ENCODE data around the gene KIF6. TPM values are rescaled to one million over a fixed set of nuclear protein-coding genes. Genes with fewer than 3 reads are reported as not detected.

KIF6 gene
- polyA plus RNA-seq, 2 donors: 0.08 to 0.20 TPM

DNA sequence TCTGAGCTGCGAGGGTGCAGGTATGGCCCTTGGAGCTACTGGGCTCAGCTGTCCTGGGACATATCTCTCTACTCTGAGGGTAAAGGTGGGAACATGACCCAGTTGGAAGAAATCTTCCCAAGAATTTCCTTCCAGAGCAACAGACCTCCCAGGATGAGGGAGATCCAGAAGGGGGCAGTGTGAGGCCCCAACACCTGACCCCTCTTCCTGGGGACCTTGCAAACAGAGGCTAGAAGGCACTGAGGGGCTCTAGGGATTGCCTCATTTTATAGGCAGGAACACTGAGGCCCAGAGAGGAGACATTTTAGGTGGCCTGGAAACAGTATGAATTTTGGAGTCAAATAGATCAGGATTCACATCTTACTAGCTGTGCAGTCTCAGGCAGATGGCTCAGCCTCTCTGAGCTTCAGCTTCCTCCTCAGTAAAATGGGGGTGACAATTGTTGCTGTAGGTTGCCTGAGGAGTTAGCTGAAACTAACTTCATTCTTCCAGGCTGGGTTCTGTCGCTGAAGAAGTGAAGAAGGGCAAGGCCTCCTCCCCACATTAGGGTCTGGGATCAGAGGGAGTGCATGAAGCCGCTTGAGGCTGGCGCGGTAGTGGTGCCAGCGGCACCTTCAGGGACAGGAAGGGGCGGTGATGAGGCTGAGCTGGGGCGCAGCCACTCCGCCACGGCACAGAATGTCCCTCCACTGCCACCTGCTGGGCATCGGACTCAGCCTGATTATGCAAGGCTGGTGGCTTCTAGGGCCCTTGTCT, 422.4 kb downstream of the KIF6 start:
- peaks cover 0 to 3% of the 10 kb centered on the region in 2 donors for H3K4me1 ChIP-seq (ENCODE audit: control insufficient read depth in 2 of 2, insufficient read depth in 2 of 2, low read length in 1 of 2)
- H3K27me3 ChIP-seq (ENCODE audit: control insufficient read depth in 1 of 2, insufficient read depth in 2 of 2, low read length in 2 of 2): no peaks in the 10 kb centered on the region
- no peaks in the 10 kb centered on the region for H3K9me3 ChIP-seq (ENCODE audit: control insufficient read depth in 2 of 2, insufficient read depth in 1 of 2, low read depth in 1 of 2, low read length in 1 of 2)
- H3K4me3 ChIP-seq (ENCODE audit: low read depth in 1 of 2, low read length in 2 of 2): no peak overlapping the region
- H3K36me3 ChIP-seq (ENCODE audit: control insufficient read depth in 2 of 2, insufficient read depth in 2 of 2, low read length in 1 of 2): no peaks in the 10 kb centered on the region
- no peak overlapping the region for H3K27ac ChIP-seq (ENCODE audit: low read depth in 2 of 2, low read length in 1 of 2)
- 8 to 9% methylated on average over 11 of the region's 11 CpGs for WGBS, 2 donors

DNA sequence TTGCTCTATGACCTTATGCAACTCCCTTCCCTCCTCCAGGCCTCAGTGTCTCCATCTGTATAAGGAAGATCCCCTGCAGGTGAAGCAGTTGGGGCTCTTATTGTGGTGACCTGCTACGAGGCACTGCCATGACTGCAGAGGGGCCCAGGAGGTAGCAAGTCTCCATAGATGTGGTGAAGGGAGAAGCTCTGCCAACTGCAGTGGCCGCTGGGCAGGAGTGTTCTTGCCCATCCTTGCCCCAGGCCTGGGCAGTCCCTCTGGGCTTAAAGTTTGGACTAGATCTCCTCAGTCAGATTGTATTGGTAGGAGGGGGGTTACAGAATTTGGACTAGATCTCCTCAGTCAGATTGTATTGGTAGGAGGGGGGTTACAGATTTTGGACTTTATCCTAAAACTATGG, 423.2 kb downstream of the KIF6 start:
- Histone ChIP-seq H3K9me3 (ENCODE audit: control insufficient read depth in 2 of 2, insufficient read depth in 1 of 2, low read depth in 1 of 2, low read length in 1 of 2) (no peaks in the 10 kb centered on the region), H3K4me3 (ENCODE audit: low read depth in 1 of 2, low read length in 2 of 2) (no peak overlapping the region), H3K4me1 (ENCODE audit: control insufficient read depth in 2 of 2, insufficient read depth in 2 of 2, low read length in 1 of 2) (peaks cover 0 to 3% of the 10 kb centered on the region in 2 donors), H3K36me3 (ENCODE audit: control insufficient read depth in 2 of 2, insufficient read depth in 2 of 2, low read length in 1 of 2) (no peaks in the 10 kb centered on the region), H3K27ac (ENCODE audit: low read depth in 2 of 2, low read length in 1 of 2) (no peak overlapping the region), H3K27me3 (ENCODE audit: control insufficient read depth in 1 of 2, insufficient read depth in 2 of 2, low read length in 2 of 2) (no peaks in the 10 kb centered on the region)
- WGBS, 2 donors: 78 to 81% methylated on average over 2 of the region's 2 CpGs

DNA sequence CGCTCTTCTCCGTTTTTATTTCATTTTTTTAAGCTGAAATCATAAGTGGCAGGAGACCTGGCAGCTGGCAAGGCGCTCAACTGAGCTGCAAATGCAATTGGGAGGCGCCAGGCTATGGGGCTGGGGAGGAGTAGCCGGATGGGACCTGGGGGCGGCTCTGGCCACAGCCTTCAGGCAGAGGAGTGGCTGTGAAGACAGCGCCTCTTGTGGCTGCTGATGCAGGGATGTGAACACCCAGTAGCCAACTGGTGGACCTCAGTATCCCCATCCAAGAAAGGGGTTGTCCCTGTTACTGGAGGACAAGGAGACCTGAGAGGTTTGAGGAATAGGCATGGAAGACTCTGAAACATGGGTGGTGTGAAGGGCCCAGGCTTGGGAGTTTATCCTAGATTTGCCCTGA, 423.6 kb downstream of the KIF6 start:
- 79 to 81% methylated on average over 7 of the region's 7 CpGs for WGBS, 2 donors
- Histone ChIP-seq H3K36me3 (ENCODE audit: control insufficient read depth in 2 of 2, insufficient read depth in 2 of 2, low read length in 1 of 2) (no peaks in the 10 kb centered on the region), H3K4me1 (ENCODE audit: control insufficient read depth in 2 of 2, insufficient read depth in 2 of 2, low read length in 1 of 2) (peaks cover 0 to 3% of the 10 kb centered on the region in 2 donors), H3K9me3 (ENCODE audit: control insufficient read depth in 2 of 2, insufficient read depth in 1 of 2, low read depth in 1 of 2, low read length in 1 of 2) (no peaks in the 10 kb centered on the region), H3K4me3 (ENCODE audit: low read depth in 1 of 2, low read length in 2 of 2) (no peak overlapping the region), H3K27me3 (ENCODE audit: control insufficient read depth in 1 of 2, insufficient read depth in 2 of 2, low read length in 2 of 2) (no peaks in the 10 kb centered on the region), H3K27ac (ENCODE audit: low read depth in 2 of 2, low read length in 1 of 2) (no peak overlapping the region)

DNA sequence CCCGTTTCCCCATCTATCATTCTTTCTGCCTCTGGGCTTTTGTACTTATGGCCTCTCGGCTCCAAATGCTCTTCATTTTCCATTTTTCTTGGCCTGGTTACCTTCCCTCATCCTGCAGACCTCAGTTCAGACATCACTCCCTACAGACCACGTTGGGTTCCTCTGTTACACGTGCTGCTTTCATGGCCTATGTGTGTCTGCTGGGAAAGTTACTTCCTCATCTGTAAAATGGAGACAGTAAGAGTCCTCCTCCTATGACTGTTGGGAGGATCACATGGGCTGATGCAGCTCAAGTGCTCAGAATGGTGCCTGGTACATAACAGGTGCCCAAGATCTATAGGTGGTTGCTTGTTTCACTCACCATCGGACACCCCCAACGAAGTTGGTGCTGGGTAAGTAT, 424.5 kb downstream of the KIF6 start:
- WGBS, 2 donors: 82 to 87% methylated on average over 6 of the region's 6 CpGs
- Histone ChIP-seq H3K27ac (ENCODE audit: low read depth in 2 of 2, low read length in 1 of 2) (no peak overlapping the region), H3K27me3 (ENCODE audit: control insufficient read depth in 1 of 2, insufficient read depth in 2 of 2, low read length in 2 of 2) (no peaks in the 10 kb centered on the region), H3K4me1 (ENCODE audit: control insufficient read depth in 2 of 2, insufficient read depth in 2 of 2, low read length in 1 of 2) (peaks cover 0 to 3% of the 10 kb centered on the region in 2 donors), H3K4me3 (ENCODE audit: low read depth in 1 of 2, low read length in 2 of 2) (no peak overlapping the region), H3K9me3 (ENCODE audit: control insufficient read depth in 2 of 2, insufficient read depth in 1 of 2, low read depth in 1 of 2, low read length in 1 of 2) (no peaks in the 10 kb centered on the region), H3K36me3 (ENCODE audit: control insufficient read depth in 2 of 2, insufficient read depth in 2 of 2, low read length in 1 of 2) (no peaks in the 10 kb centered on the region)

DNA sequence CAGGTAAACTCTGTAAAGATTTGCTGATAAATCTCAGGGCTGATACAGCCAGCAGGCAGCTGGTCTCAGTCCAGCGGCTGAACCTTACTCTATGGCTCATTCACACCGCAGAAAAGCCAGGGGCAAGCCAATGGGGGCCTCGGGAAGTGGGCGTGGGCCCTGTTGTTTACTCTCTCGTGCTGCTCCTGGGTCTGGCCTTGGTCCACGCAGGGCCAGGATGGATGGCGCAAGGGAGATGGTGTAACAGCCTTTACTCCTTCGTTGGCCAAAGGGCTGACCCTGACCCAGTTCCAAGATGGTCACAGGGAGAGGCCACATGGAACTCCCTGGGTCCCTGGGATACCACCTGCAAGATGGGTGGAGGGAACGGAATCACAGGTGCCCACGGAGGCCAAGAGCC, 427.1 kb downstream of the KIF6 start:
- Histone ChIP-seq H3K9me3 (ENCODE audit: control insufficient read depth in 2 of 2, insufficient read depth in 1 of 2, low read depth in 1 of 2, low read length in 1 of 2) (no peaks in the 10 kb centered on the region), H3K27me3 (ENCODE audit: control insufficient read depth in 1 of 2, insufficient read depth in 2 of 2, low read length in 2 of 2) (no peaks in the 10 kb centered on the region), H3K27ac (ENCODE audit: low read depth in 2 of 2, low read length in 1 of 2) (no peak overlapping the region), H3K36me3 (ENCODE audit: control insufficient read depth in 2 of 2, insufficient read depth in 2 of 2, low read length in 1 of 2) (no peaks in the 10 kb centered on the region), H3K4me3 (ENCODE audit: low read depth in 1 of 2, low read length in 2 of 2) (no peak overlapping the region), H3K4me1 (ENCODE audit: control insufficient read depth in 2 of 2, insufficient read depth in 2 of 2, low read length in 1 of 2) (peaks cover 0 to 2% of the 10 kb centered on the region in 2 donors)
- WGBS, 2 donors: 58 to 62% methylated on average over 10 of the region's 10 CpGs

DNA sequence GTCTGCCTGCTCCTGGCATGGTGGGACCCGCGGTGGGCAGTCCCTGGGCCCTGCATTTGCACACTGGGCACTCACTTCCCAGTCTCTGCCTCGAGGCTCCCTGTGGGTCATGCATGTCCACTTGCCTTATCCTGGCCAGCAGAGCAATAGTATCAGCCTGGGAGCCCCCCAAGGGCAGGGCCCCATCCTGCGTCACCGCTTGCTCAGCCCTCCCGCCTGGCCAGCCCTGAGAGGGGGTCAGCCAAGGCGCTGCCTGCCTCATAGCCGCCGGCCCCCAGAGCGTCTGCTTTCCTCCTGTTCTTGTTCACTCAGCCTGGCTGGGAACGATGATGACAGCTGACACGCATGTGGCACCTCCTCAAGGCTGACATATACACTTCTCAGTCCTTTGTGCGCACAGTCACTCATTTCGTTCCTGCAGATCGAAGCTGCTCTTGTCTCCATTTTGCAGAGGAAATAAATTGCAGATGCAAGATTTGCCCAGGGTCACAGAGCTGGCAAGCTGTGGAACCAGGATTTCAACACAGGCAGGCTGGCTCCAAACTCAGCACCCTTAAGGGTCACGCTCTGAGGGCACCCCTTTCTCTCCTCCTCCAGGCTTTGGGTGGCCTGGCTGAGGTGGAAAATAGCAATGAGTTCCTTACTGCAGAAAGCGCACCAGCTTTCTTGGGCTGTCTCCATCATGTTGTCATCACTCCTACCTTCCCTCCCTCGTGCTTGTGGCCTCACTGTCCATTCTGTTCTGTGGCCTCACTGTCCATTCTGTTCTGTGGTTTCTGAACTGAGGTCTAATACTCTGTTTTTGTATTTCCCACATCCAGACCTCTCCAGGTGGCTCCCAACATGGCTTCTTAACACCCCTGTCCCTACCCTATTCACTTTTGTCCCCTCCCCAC, 428.2 kb downstream of the KIF6 start:
- Histone ChIP-seq H3K36me3 (ENCODE audit: control insufficient read depth in 2 of 2, insufficient read depth in 2 of 2, low read length in 1 of 2) (no peaks in the 10 kb centered on the region), H3K4me3 (ENCODE audit: low read depth in 1 of 2, low read length in 2 of 2) (no peak overlapping the region), H3K9me3 (ENCODE audit: control insufficient read depth in 2 of 2, insufficient read depth in 1 of 2, low read depth in 1 of 2, low read length in 1 of 2) (no peaks in the 10 kb centered on the region), H3K27ac (ENCODE audit: low read depth in 2 of 2, low read length in 1 of 2) (no peak overlapping the region), H3K27me3 (ENCODE audit: control insufficient read depth in 1 of 2, insufficient read depth in 2 of 2, low read length in 2 of 2) (no peaks in the 10 kb centered on the region), H3K4me1 (ENCODE audit: control insufficient read depth in 2 of 2, insufficient read depth in 2 of 2, low read length in 1 of 2) (no peaks in the 10 kb centered on the region)
- 64 to 72% methylated on average over 18 of the region's 18 CpGs for WGBS, 2 donors

DNA sequence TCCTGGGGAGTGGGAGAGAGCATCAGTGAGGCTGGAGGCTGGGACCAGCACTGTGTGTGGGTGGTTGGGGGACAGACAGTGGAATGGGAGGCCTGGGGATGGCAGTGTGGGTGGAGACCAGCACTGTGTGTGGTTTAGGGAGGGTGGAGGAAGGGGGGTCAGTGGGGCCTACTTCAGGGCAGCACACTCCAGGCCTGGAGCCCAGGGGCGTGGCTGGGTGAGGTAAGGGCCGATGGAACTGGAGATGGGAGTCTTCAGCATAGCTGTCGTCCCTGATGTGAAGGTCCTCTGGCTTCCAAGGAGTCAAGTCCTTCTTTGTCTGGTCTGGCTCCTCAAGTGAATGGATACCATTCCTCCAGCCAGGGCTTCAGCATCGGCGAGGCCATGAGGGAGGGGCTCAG, 429.6 kb downstream of the KIF6 start:
- WGBS, 2 donors: 62 to 70% methylated on average over 5 of the region's 5 CpGs
- Histone ChIP-seq H3K27me3 (ENCODE audit: control insufficient read depth in 1 of 2, insufficient read depth in 2 of 2, low read length in 2 of 2) (no peaks in the 10 kb centered on the region), H3K4me3 (ENCODE audit: low read depth in 1 of 2, low read length in 2 of 2) (no peak overlapping the region), H3K36me3 (ENCODE audit: control insufficient read depth in 2 of 2, insufficient read depth in 2 of 2, low read length in 1 of 2) (no peaks in the 10 kb centered on the region), H3K27ac (ENCODE audit: low read depth in 2 of 2, low read length in 1 of 2) (no peak overlapping the region), H3K9me3 (ENCODE audit: control insufficient read depth in 2 of 2, insufficient read depth in 1 of 2, low read depth in 1 of 2, low read length in 1 of 2) (no peaks in the 10 kb centered on the region), H3K4me1 (ENCODE audit: control insufficient read depth in 2 of 2, insufficient read depth in 2 of 2, low read length in 1 of 2) (no peaks in the 10 kb centered on the region)

DNA sequence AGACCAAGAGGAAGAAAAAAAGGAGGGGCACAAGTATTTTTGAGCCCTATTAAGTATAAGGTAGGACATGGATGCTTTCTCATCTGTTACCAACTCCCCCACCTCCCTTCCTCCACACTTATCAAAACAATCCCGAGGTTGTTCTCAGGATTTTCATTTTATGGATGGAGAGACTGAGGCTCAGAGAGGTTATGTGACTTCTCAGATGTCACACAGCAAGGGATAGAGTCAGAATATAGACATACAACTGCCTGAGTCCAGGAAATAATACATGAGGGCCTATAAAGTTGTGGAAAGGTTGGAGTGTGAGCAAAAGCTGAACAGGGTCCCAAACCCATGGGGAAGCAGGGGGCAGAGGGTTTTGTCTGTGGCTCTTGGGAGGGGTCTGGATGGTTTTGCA, 430.3 kb downstream of the KIF6 start:
- WGBS, 2 donors: 70 to 80% methylated on average over 1 of the region's 1 CpG
- H3K9me3 ChIP-seq (ENCODE audit: control insufficient read depth in 2 of 2, insufficient read depth in 1 of 2, low read depth in 1 of 2, low read length in 1 of 2): no peaks in the 10 kb centered on the region
- no peaks in the 10 kb centered on the region for H3K36me3 ChIP-seq (ENCODE audit: control insufficient read depth in 2 of 2, insufficient read depth in 2 of 2, low read length in 1 of 2)
- no peak overlapping the region for H3K27ac ChIP-seq (ENCODE audit: low read depth in 2 of 2, low read length in 1 of 2)
- no peaks in the 10 kb centered on the region for H3K4me1 ChIP-seq (ENCODE audit: control insufficient read depth in 2 of 2, insufficient read depth in 2 of 2, low read length in 1 of 2)
- H3K4me3 ChIP-seq (ENCODE audit: low read depth in 1 of 2, low read length in 2 of 2): no peak overlapping the region
- no peaks in the 10 kb centered on the region for H3K27me3 ChIP-seq (ENCODE audit: control insufficient read depth in 1 of 2, insufficient read depth in 2 of 2, low read length in 2 of 2)

DNA sequence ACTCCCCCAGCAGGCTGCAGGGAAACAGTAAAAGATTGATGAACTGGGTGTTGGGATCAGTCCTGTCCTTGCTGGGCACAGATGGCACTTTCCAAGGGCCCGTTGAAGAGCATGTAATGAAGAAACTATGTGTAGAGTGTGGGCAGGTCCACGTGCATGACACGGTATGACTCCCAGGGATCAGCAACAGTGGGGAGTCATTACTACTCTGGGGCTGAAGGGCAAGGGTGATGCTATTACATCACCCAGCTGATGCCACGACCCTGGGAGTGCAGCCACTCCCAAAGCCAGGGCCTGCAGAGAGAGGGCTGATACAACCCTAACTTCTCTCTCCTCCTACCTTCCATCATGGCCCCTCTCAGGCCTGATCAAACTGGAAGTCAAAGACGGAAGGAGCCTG, 431.1 kb downstream of the KIF6 start:
- 53 to 65% methylated on average over 5 of the region's 5 CpGs for whole genome bisulfite sequencing, 2 donors
- Histone ChIP-seq H3K4me1 (ENCODE audit: control insufficient read depth in 2 of 2, insufficient read depth in 2 of 2, low read length in 1 of 2) (no peaks in the 10 kb centered on the region), H3K27me3 (ENCODE audit: control insufficient read depth in 1 of 2, insufficient read depth in 2 of 2, low read length in 2 of 2) (no peaks in the 10 kb centered on the region), H3K36me3 (ENCODE audit: control insufficient read depth in 2 of 2, insufficient read depth in 2 of 2, low read length in 1 of 2) (no peaks in the 10 kb centered on the region), H3K4me3 (ENCODE audit: low read depth in 1 of 2, low read length in 2 of 2) (no peak overlapping the region), H3K27ac (ENCODE audit: low read depth in 2 of 2, low read length in 1 of 2) (no peak overlapping the region), H3K9me3 (ENCODE audit: control insufficient read depth in 2 of 2, insufficient read depth in 1 of 2, low read depth in 1 of 2, low read length in 1 of 2) (no peaks in the 10 kb centered on the region)
